RWPE1 (cell line): Measurements from ENCODE around the gene LAMB4.
A peak's percentile ranks its signal among the peaks of the same experiment; 100 is the strongest.

Experiments used
- CTCF ChIA-PET: fragments of 350-600 bp; sonication (Branson Sonifier 250); formaldehyde crosslinking; extraction: SDS; loops from one replicate; lab custom pipeline; 2021; lab: Yijun Ruan, JAX
- POLR2A ChIA-PET: fragments of 400-600 bp; formaldehyde crosslinking; extraction: SDS; loops from one replicate; lab custom pipeline; 2020; ENCODE audit warnings: antibody characterized with exemption; ENCODE audit not compliant: low non-redundant PET; lab: Yijun Ruan, JAX
- DNase-seq: peaks from one replicate; pipeline ENCODE4 v3.0.0; 2012; ENCODE audit warnings: low spot score
- H3K27ac ChIP-seq: fragments of 450-650 bp; 2 replicates; pipeline ENCODE4 v1.5.1; 2017
- TF ChIP-seq, protein P1 (sequence below): fragments of 450-650 bp; conservative IDR thresholded peaks from 2 replicates; pipeline ENCODE4 v1.5.1; 2017; ENCODE audit warnings: low read depth, mild to moderate bottlenecking

The LAMB4 gene

GRCh38 chr7:107982042-107982840 is 147.9 kb downstream of the LAMB4 start:
- no peak for DNase-seq
- ChIA-PET POLR2A (no interaction called here), CTCF (interaction anchor here (1.1 kb wide), 1 partner anchor 11 kb away, joined by 3 read pairs; no protein-coding TSS in a partner anchor)
- H3K27ac ChIP-seq, result no peak overlapping the region
- TF ChIP-seq, protein P1, sequence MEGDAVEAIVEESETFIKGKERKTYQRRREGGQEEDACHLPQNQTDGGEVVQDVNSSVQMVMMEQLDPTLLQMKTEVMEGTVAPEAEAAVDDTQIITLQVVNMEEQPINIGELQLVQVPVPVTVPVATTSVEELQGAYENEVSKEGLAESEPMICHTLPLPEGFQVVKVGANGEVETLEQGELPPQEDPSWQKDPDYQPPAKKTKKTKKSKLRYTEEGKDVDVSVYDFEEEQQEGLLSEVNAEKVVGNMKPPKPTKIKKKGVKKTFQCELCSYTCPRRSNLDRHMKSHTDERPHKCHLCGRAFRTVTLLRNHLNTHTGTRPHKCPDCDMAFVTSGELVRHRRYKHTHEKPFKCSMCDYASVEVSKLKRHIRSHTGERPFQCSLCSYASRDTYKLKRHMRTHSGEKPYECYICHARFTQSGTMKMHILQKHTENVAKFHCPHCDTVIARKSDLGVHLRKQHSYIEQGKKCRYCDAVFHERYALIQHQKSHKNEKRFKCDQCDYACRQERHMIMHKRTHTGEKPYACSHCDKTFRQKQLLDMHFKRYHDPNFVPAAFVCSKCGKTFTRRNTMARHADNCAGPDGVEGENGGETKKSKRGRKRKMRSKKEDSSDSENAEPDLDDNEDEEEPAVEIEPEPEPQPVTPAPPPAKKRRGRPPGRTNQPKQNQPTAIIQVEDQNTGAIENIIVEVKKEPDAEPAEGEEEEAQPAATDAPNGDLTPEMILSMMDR, result no peak

DNA sequence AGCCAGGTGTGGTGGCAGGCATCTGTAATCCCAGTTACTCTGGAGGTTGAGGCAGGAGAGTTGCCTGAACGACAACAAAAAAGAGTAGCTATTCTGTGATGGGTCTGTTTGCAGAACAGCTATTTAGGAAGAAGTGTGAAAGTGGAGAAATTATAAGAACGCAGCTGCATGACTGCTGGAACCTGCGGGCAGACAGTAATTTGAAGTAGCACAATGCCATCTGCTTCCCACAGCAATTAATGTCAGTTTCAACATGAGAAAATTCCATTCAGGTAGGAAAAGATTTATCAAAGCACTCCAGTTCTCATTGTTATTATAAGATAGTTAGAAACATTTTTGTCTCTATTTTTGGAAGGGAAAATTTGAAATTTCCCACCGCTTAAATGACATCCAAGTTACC is 148.7 kb downstream of the LAMB4 start:
- DNase-seq, result no peak
- no peak overlapping the region for H3K27ac ChIP-seq
- ChIA-PET POLR2A (no interaction called here), CTCF (no interaction called here)
- TF ChIP-seq, protein P1, result no peak

- TF ChIP-seq, protein P1, result no peak
- ChIA-PET POLR2A (no interaction called here), CTCF (interaction anchor here (0.7 kb wide), 1 partner anchor 129 kb away, joined by 5 read pairs; no protein-coding TSS in a partner anchor)
- no peak for DNase-seq
- no peak overlapping the region for H3K27ac ChIP-seq
These were observed 149.4 kb downstream of the LAMB4 start for GRCh38 chr7:107980671-107981190.

- no peak for DNase-seq
- no peak overlapping the region for H3K27ac ChIP-seq
- ChIA-PET CTCF (interaction anchor here (0.7 kb wide), 1 partner anchor 129 kb away, joined by 5 read pairs; no protein-coding TSS in a partner anchor), POLR2A (no interaction called here)
- TF ChIP-seq, protein P1, result no peak
These were observed 150.0 kb downstream of the LAMB4 start for GRCh38 chr7:107980171-107980570.

DNA sequence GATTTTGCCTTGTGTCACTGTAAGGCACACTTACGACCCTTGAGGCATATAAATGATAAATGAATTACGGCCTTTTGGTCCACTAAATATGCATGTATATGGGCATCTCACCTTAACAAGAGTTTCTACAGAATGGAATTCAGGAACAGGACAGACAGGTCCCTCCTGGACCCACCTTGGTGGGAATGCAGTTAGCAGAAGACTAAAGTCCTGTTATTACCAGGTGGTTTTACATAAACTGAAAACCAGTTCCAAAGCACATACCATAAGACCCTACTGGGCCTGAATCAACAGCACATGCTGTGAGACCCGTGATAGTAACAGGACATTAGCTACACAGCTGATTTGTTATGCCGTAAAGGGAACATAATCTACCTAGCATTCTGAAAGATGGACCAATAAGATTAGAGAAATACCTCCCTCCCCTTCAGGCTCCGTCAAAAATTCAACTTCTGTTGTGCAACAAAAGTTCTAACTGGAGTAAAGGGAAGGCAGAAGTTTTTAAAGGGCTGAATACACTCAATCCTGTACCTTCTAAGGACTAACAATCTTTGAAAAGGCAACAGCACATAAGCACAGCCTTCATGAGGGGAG is 151.2 kb downstream of the LAMB4 start:
- POLR2A ChIA-PET, result no interaction called here
- H3K27ac ChIP-seq, result no peak overlapping the region
- no peak for DNase-seq
- CTCF ChIA-PET, result no interaction called here
- TF ChIP-seq, protein P1, result no peak

GRCh38 chr7:107977048-107977447 is 153.1 kb downstream of the LAMB4 start:
- ChIA-PET CTCF (no interaction called here), POLR2A (no interaction called here)
- TF ChIP-seq, protein P1, result no peak
- no peak for DNase-seq
- peak overlapping the region; percentile 47 for H3K27ac ChIP-seq
